Panc1 (cell line): ENCODE results near the gene DCUN1D3. TPM values are rescaled to one million over a fixed set of nuclear protein-coding genes. Genes with fewer than 3 reads are reported as not detected.

Experiments
- ATAC-seq: fragments of 200-7000 bp; cut with Tn5 transposase; 2 replicates; pipeline ENCODE4 v1.9.1; 2020; ENCODE audit warnings: mild to moderate bottlenecking, moderate library complexity
- BruUV-seq: library from RNA; stranded (reverse); fragments of 400-500 nt; replicated peaks from 2 replicates; lab custom pipeline; 2021; lab: Mats Ljungman, UMichigan
- CTCF ChIA-PET: fragments of 300-600 bp; sonication (Branson Sonifier 250); formaldehyde crosslinking; loops from one replicate; lab custom pipeline; 2022; ENCODE audit warnings: antibody characterized with exemption; lab: Charles Lee
- POLR2A ChIA-PET: fragments of 300-600 bp; sonication (Branson Sonifier 250); formaldehyde crosslinking; loops from one replicate; lab custom pipeline; 2022; ENCODE audit warnings: antibody characterized with exemption; lab: Charles Lee
- DNase-seq: peaks from one replicate; pipeline ENCODE4 v3.0.0-alpha.2; 2010; ENCODE audit warnings: low read depth, low spot score
- H3K27ac ChIP-seq: 2 replicates; pipeline ENCODE4 v1.5.1; 2011; ENCODE audit warnings: mild to moderate bottlenecking, low read length, inconsistent platforms
- H3K27me3 ChIP-seq: fragments of 200-500 bp; sonication (Bioruptor generic); 2 replicates; pipeline ENCODE4 v1.6.0; 2014; ENCODE audit warnings: low read length, inconsistent platforms; ENCODE audit not compliant: control insufficient read depth, insufficient read depth
- H3K36me3 ChIP-seq: fragments of 200-500 bp; sonication (Bioruptor generic); 2 replicates; pipeline ENCODE4 v1.5.1; 2014; ENCODE audit warnings: inconsistent platforms, mild to moderate bottlenecking, low read length, moderate library complexity; ENCODE audit not compliant: control insufficient read depth, insufficient read depth
- H3K4me1 ChIP-seq: 2 replicates; pipeline ENCODE4 v1.5.1; 2011; ENCODE audit warnings: inconsistent platforms, mild to moderate bottlenecking, low read length, moderate library complexity; ENCODE audit not compliant: control insufficient read depth, insufficient read depth
- H3K4me3 ChIP-seq, 2 experiments: 2 replicates each; pipeline ENCODE4 v1.5.1; 2011 to 2012; ENCODE audit warnings: low read depth in 2 of 2, low read length in 2 of 2, mild to moderate bottlenecking in 2 of 2, inconsistent platforms in 1 of 2, moderate library complexity in 1 of 2
- H3K9me3 ChIP-seq: fragments of 200-500 bp; sonication (Bioruptor generic); 2 replicates; pipeline ENCODE4 v1.5.1; 2014; ENCODE audit warnings: low read depth, mild to moderate bottlenecking, inconsistent platforms, low read length, moderate library complexity; ENCODE audit not compliant: control insufficient read depth, insufficient read depth
- POLR2AphosphoS5 ChIP-seq: IDR thresholded peaks from 2 replicates; pipeline ENCODE4 v1.6.1; 2012; ENCODE audit warnings: mild to moderate bottlenecking, low read depth, low read length, moderate library complexity
- REST ChIP-seq, 2 experiments: IDR thresholded peaks; 2 replicates each; pipeline ENCODE4 v1.6.1; 2011 to 2012; ENCODE audit warnings: low read depth in 2 of 2, control low read depth in 1 of 2, low read length in 1 of 2, mild to moderate bottlenecking in 1 of 2, moderate library complexity in 1 of 2; ENCODE audit not compliant: insufficient read depth in 1 of 2
- SIN3A ChIP-seq: IDR thresholded peaks from 2 replicates; pipeline ENCODE4 v1.6.1; 2012; ENCODE audit warnings: low read depth, mild to moderate bottlenecking, low read length, moderate library complexity, borderline replicate concordance; ENCODE audit not compliant: insufficient read depth
- TCF7L2 ChIP-seq: IDR thresholded peaks from 2 replicates; pipeline ENCODE4 v1.6.1; 2011; ENCODE audit warnings: mild to moderate bottlenecking, low read depth, low read length, inconsistent platforms
- in situ Hi-C: cut with HindIII; loops from 2 replicates; pipeline ENCODE4 v1.10.0; 2016; ENCODE audit warnings: low sequenced_read_pairs, low pct_unique_long_range_greater_than_20kb
- intact Hi-C: fragments of 100-400 bp; cut with micrococcal nuclease; formaldehyde crosslinking; loops from one replicate; pipeline ENCODE4 v1.10.0; 2022; ENCODE audit not compliant: unreplicated experiment
- total RNA-seq: library from RNA; stranded (reverse); gene quantifications from one replicate; pipeline ENCODE4 v1.2.1, GENCODE V29; 2021; ENCODE audit not compliant: unreplicated experiment
- TF ChIP-seq, protein P1 (sequence below): fragments of 450-650 bp; IDR thresholded peaks from 2 replicates; pipeline ENCODE4 v1.5.1; 2017; ENCODE audit warnings: mild to moderate bottlenecking

Gene DCUN1D3
- total RNA-seq, 1 experiment from 2014 or later: 23.5 TPM

- Histone ChIP-seq H3K27ac (no peak overlapping the region), H3K4me3 (no peak overlapping the region), H3K9me3 (no peaks in the 10 kb centered on the region), H3K4me1 (no peaks in the 10 kb centered on the region), H3K27me3 (no peaks in the 10 kb centered on the region), H3K36me3 (no peaks in the 10 kb centered on the region; the same call in 1 of the 2 replicates)
- TF ChIP-seq, protein P1, sequence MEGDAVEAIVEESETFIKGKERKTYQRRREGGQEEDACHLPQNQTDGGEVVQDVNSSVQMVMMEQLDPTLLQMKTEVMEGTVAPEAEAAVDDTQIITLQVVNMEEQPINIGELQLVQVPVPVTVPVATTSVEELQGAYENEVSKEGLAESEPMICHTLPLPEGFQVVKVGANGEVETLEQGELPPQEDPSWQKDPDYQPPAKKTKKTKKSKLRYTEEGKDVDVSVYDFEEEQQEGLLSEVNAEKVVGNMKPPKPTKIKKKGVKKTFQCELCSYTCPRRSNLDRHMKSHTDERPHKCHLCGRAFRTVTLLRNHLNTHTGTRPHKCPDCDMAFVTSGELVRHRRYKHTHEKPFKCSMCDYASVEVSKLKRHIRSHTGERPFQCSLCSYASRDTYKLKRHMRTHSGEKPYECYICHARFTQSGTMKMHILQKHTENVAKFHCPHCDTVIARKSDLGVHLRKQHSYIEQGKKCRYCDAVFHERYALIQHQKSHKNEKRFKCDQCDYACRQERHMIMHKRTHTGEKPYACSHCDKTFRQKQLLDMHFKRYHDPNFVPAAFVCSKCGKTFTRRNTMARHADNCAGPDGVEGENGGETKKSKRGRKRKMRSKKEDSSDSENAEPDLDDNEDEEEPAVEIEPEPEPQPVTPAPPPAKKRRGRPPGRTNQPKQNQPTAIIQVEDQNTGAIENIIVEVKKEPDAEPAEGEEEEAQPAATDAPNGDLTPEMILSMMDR: no peak
- no peak for TF ChIP-seq POLR2AphosphoS5
- TF ChIP-seq TCF7L2: no peak
- TF ChIP-seq REST (IDR thresholded peaks at IDR 0.05; ENCODE audit: insufficient read depth in 1 of 2, low read depth in 2 of 2, low read length in 1 of 2): no peak
- no peak for TF ChIP-seq SIN3A
- BruUV-seq: no TSS peak
- intact Hi-C loops (no loop called here), in situ Hi-C loops (no loop called here)
- CTCF ChIA-PET: no interaction called here
- DNase-seq: no peak
- POLR2A ChIA-PET: interaction anchor here (0.5 kb wide), 1 partner anchor 63 kb away, joined by 7 read pairs; no protein-coding TSS in a partner anchor
- no peak for ATAC-seq
Observed at GRCh38 chr16:20889625-20890275, 10.4 kb downstream of the DCUN1D3 start.

GRCh38 chr16:20887207-20887606 is 13.0 kb downstream of the DCUN1D3 start:
- Histone ChIP-seq H3K4me3 (no peak overlapping the region), H3K27ac (no peak overlapping the region), H3K27me3 (no peaks in the 10 kb centered on the region), H3K4me1 (peaks cover 5% of the 10 kb centered on the region; the same call in 1 of the 2 replicates), H3K9me3 (no peaks in the 10 kb centered on the region), H3K36me3 (no peaks in the 10 kb centered on the region; the same call in 1 of the 2 replicates)
- no peak for DNase-seq
- intact Hi-C loops (no loop called here), in situ Hi-C loops (no loop called here)
- POLR2A ChIA-PET: no interaction called here
- CTCF ChIA-PET: no interaction called here
- no peak for ATAC-seq
- BruUV-seq: no TSS peak
- TF ChIP-seq, protein P1: no peak
- TF ChIP-seq REST (IDR thresholded peaks at IDR 0.05; ENCODE audit: insufficient read depth in 1 of 2, low read depth in 2 of 2, low read length in 1 of 2) (no peak), SIN3A (no peak), TCF7L2 (no peak), POLR2AphosphoS5 (no peak)
